ENCODE measurements around the gene AMN1.

GRCh38 chr12:31750747-31751039 is 21.9 kb upstream of the AMN1 start:
- no peak for TF ChIP-seq ZKSCAN8 (CRISPR knock-in tag; IDR thresholded peaks at IDR 0.05; ENCODE audit: borderline replicate concordance)
- TF ChIP-seq CTCF (CRISPR knock-in tag; IDR thresholded peaks at IDR 0.05), result no peak
- TF ChIP-seq ZSCAN22 (CRISPR knock-in tag; IDR thresholded peaks at IDR 0.05), result no peak
- TF ChIP-seq LCORL (IDR thresholded peaks at IDR 0.05), result no peak
- TF ChIP-seq LCORL (CRISPR knock-in tag; IDR thresholded peaks at IDR 0.05), result no peak
- TF ChIP-seq SOX5 (CRISPR knock-in tag; IDR thresholded peaks at IDR 0.05; ENCODE audit: borderline replicate concordance), result no peak

Data from HepG2 (cell line).